GM12864 (cell line): ENCODE measurements around the gene MYH7.
"Not testable (repeated sequence)": the region's sequence is repeated elsewhere in the genome, so short reads cannot be mapped to it uniquely, and the experiment has no call there.

Experiments used
- DNase-seq: peaks from one replicate; pipeline ENCODE4 v3.0.0-alpha.2; 2011; ENCODE audit warnings: low read depth
- H3K4me3 ChIP-seq: 2 replicates; pipeline ENCODE4 v1.5.1; 2011; ENCODE audit warnings: mild to moderate bottlenecking, low read depth, low read length, control low read depth
- TF ChIP-seq, protein P1 (sequence below): IDR thresholded peaks from 2 replicates; pipeline ENCODE4 v1.5.1; 2011; ENCODE audit warnings: low read depth, mild to moderate bottlenecking, moderate library complexity, low read length, control low read depth, inconsistent platforms; ENCODE audit errors: missing control alignments

MYH7 gene

DNA sequence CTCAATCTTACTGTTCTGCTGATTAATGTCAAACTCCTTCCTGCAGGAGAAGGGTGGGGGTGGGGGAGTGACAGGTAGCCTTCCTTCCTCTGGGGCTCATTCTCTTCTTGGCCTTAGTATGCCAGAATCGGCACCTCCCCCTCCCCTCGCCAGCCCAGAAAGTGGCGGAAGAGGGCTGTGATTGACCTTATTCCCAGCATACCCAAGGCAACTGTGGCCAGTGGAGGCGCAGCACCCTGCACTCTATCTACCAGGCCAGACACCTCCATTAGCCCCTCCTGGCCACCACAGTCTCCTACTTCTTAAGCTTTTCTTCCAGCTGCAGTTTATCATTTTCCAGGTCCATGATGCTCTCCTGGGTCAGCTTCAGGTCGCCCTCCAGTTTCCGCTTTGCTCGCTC is 42.8 kb downstream of the MYH7 start:
- TF ChIP-seq, protein P1, sequence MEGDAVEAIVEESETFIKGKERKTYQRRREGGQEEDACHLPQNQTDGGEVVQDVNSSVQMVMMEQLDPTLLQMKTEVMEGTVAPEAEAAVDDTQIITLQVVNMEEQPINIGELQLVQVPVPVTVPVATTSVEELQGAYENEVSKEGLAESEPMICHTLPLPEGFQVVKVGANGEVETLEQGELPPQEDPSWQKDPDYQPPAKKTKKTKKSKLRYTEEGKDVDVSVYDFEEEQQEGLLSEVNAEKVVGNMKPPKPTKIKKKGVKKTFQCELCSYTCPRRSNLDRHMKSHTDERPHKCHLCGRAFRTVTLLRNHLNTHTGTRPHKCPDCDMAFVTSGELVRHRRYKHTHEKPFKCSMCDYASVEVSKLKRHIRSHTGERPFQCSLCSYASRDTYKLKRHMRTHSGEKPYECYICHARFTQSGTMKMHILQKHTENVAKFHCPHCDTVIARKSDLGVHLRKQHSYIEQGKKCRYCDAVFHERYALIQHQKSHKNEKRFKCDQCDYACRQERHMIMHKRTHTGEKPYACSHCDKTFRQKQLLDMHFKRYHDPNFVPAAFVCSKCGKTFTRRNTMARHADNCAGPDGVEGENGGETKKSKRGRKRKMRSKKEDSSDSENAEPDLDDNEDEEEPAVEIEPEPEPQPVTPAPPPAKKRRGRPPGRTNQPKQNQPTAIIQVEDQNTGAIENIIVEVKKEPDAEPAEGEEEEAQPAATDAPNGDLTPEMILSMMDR: no peak
- no peak overlapping the region for H3K4me3 ChIP-seq
- DNase-seq: no peak

DNA sequence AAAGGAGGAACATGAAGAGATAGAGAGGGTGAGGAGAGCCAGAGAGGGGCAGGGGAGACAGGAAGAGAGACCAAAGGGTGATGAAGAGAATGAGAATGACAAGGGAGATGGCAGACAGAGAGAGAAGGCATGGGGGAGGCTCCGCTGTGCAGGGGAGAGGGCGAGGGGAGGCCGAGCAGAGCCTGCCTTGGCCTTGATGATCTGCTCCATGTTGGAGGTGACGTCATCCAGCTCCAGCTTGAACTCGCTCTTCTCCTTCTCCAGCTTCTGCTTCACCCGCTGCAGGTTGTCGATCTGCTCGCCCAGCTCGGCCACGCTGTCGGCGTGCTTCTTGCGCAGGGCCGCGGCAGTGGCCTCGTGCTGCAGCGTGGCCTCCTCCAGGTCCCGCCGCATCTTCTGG is 45.6 kb downstream of the MYH7 start:
- H3K4me3 ChIP-seq, DNase-seq: not testable (repeated sequence)

DNA sequence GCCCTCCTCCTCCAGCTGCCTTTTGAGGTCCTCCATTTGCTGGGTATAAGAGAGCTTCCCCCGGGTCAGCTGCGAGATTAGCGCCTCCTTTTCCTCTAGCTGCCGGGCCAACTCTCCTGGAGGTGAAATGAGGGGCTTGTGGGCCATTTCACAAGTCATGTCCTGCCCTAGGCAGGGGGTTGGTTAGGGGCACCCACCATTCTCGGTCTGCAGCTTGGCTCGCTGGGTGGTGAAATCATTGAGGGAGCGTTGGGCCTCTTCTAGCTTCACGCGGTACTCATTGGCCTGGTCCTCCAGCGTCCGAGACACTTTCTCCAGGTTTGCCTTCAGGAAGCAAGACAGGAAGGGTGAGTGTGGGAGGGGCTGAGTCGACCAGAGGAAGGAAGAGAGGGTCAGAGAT is 46.1 kb downstream of the MYH7 start:
- no peak overlapping the region for H3K4me3 ChIP-seq
- TF ChIP-seq, protein P1: no peak
- no peak for DNase-seq

DNA sequence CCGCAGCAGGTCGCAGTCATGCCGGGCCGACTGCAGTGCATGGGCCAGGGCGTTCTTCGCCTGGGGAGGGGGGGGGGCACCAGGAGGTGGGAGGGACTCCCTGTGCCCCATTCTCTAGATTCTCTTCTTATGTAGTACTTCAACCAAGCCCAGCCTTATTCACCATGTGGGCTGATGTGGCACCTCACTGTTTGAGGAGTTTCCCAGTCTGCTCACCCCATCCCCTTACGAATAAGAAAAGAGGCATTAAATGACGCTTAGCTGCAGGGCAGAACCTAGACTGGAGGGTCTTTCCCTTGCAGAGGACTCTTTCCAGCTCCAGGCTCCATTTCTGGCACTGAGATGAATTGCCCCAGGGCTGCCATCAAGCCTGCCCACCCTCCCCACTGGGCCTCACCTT is 46.5 kb downstream of the MYH7 start:
- no peak overlapping the region for H3K4me3 ChIP-seq
- TF ChIP-seq, protein P1: no peak
- no peak for DNase-seq

DNA sequence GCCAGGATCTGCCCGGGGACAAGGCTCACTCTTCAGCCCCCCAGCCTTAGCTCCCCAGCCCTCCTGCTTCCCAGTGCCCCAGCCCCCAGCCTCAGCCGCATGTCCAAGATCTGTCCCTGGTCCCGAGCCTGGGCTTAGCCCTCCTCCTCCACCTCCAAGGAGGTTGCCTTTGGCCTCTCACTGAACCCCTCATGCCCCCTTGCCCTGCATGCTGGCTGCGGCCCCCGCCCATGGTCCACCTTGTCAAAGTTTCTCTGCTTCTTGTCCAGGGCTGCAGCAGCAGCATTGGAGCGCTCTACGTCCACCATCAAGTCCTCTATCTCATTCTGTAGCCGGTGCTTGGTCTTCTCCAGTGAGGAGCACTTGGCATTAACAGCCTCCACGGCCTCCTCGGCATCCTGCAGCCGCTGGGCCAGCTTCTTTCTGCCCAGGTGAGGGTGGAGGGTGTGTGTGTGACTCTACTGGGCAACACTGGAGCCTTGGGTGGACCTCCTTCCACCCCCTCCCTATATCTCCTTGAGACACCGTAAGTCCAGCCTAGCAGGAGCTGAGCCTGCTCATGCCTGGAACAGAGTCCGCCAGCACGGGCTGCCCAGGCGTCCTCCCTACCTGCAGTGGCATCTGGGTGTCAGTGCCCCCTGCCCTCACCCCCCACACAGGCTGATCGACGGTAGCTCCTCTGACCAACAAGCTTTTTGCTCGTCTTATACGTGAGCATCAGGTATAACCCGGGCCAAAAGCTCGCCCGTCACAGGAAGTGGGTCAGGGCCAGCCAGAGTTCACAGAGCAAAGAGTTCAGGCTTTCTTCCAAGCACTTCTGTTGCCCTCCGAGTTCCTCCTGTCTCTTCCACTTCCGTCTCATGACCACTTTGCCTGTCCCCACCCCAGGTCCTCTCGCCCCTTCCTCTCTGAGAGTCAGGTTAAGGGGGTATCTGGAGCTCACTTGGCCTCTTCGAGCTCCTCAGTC is 47.3 kb downstream of the MYH7 start:
- DNase-seq: no peak
- TF ChIP-seq, protein P1: no peak
- no peak overlapping the region for H3K4me3 ChIP-seq

DNA sequence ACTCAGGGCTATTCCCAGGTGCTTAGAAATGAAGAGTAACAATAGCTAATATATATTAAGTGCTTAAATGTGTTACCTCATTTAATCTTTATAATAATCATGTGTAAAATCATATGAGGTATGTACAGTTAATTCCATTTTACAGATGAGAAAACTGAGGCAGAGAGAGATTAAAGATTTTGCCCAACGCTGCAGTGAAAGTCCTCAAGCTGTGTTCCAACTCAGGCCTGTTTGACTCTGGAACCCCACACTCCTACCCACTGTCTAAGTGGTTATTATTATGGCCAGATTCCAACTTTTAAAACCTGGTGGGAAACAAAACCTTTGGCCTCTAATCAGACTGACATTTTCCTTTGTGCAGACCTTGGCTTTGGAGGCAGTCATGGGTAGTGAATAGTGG is 48.5 kb downstream of the MYH7 start:
- DNase-seq: no peak
- TF ChIP-seq, protein P1: no peak
- no peak overlapping the region for H3K4me3 ChIP-seq

DNA sequence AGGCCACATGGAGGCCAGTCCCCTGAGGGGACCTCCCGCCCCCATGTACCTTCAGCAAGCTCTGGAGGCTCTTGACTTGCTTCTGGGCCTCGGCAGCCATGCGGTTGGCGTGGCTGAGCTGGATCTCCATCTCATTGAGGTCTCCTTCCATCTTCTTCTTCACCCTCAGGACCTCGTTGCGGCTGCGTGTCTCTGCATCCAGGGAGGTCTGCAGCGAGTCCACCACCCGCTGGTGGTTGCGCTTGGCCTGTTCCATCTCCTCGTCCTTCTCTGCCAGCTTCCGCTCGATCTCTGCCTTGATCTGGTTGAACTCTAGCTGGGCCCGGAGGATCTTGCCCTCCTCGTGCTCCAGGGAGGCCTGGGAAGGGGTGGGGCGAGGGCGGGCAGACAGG is 49.2 kb downstream of the MYH7 start:
- H3K4me3 ChIP-seq, DNase-seq: not testable (repeated sequence)

DNA sequence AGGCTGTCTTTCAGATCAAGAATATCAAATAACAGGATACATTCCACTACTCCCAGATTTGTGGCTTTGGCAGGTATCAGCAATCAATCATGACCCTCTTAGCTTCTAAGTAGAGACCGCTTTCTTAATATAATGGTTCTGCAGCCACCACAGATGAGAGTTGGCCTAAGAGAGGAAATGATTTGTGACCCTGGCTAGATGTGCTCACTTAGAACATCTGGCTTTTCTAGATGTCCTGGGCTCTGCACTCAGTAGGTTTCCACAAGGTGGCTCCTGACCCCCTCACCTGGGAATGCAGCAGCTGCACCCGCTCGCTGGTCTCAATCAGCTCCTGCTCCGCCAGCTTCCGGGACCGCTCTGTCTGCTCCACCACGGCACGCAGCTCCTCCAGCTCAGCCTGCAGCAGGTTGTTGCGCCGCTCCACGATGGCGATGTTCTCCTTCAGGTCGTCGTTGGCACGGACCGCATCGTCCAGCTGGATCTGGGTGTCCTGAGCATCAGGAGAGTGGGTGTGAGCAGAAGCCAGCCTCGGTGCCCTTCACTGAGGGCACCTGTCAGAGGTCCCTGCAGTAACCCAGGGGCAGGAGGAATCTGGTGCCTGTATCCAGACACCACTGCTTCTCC is 49.7 kb downstream of the MYH7 start:
- no peak overlapping the region for H3K4me3 ChIP-seq
- TF ChIP-seq, protein P1: no peak
- DNase-seq: no peak
